ENCODE measurements around the gene ADAMTS7.
"Not testable (repeated sequence)": the region's sequence is repeated elsewhere in the genome, so short reads cannot be mapped to it uniquely, and the experiment has no call there.

The ADAMTS7 gene

DNA sequence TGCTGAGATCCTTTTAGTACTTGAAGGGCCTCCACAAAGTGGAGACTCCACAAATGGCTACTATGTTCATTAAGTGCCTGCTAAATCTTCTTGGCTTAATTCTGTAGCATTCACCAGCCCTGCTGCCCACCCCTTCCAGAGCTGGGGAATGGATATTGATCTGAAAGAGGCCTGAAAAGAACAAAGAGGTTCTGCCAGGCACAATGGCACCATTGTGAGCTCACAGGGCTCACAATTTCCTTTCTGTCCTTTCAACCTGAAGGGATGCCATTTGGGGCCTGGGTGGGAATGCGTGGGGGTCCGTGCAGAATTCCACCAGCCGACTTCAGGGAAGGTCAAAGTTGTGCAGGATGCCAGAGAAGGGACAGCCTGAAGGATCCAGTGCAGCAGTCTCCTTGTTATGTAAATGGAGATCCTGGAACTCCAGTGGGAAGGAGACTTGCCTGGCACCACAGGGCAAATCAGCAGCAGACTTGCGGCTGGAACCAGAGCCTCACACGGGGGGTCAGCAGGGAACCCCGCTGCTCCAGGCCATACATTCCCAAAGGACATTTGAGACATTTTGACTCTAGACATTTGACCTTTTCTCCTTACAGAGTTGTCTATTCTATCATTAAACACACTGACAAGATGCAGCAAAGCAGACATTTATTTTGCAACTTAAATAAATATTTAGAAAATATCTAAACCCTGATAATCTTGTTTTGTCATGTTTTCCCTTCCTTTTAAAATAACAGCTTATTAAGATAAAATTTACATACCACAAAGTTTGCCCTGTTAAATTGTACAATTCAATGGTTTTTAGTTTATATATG is 39.9 kb upstream of the ADAMTS7 start:
- TF ChIP-seq, protein P1, sequence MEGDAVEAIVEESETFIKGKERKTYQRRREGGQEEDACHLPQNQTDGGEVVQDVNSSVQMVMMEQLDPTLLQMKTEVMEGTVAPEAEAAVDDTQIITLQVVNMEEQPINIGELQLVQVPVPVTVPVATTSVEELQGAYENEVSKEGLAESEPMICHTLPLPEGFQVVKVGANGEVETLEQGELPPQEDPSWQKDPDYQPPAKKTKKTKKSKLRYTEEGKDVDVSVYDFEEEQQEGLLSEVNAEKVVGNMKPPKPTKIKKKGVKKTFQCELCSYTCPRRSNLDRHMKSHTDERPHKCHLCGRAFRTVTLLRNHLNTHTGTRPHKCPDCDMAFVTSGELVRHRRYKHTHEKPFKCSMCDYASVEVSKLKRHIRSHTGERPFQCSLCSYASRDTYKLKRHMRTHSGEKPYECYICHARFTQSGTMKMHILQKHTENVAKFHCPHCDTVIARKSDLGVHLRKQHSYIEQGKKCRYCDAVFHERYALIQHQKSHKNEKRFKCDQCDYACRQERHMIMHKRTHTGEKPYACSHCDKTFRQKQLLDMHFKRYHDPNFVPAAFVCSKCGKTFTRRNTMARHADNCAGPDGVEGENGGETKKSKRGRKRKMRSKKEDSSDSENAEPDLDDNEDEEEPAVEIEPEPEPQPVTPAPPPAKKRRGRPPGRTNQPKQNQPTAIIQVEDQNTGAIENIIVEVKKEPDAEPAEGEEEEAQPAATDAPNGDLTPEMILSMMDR (IDR thresholded peaks at IDR 0.05; ENCODE audit: control extremely low read depth, extremely low read depth, low read depth, missing control alignments), result no peak
- DNase-seq (ENCODE audit: extremely low spot score), result no peak
- ChIA-PET POLR2A (no interaction called here), CTCF (interaction anchor here (1.6 kb wide), 2 partner anchors 9 to 40 kb away, joined by 4 to 5 read pairs; partner anchors contain the start of gene ADAMTS7)

DNA sequence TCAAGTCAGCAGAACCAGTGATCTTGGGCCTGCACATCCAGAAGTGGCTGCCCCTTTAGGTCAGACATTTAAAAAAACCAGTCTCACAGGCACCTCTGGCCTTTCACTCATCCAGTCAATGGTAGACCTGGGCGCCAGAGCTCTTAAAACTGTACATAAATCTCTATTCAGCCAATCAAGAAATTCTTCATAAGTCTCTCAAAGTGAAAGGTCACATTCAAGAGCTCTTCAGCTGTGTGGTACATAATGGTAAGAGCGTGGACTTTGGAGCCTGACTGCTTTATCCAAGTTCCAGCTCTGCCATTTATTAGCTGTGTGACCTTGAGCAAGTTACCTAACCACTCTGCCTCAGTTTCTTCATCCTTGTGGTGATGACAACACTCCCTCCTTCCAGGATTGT is 39.1 kb upstream of the ADAMTS7 start:
- TF ChIP-seq, protein P1 (IDR thresholded peaks at IDR 0.05; ENCODE audit: control extremely low read depth, extremely low read depth, low read depth, missing control alignments), result no peak
- ChIA-PET CTCF (interaction anchor here (1.6 kb wide), 2 partner anchors 9 to 39 kb away, joined by 4 to 5 read pairs; partner anchors contain the start of gene ADAMTS7), POLR2A (no interaction called here)
- no peak for DNase-seq (ENCODE audit: extremely low spot score)

DNA sequence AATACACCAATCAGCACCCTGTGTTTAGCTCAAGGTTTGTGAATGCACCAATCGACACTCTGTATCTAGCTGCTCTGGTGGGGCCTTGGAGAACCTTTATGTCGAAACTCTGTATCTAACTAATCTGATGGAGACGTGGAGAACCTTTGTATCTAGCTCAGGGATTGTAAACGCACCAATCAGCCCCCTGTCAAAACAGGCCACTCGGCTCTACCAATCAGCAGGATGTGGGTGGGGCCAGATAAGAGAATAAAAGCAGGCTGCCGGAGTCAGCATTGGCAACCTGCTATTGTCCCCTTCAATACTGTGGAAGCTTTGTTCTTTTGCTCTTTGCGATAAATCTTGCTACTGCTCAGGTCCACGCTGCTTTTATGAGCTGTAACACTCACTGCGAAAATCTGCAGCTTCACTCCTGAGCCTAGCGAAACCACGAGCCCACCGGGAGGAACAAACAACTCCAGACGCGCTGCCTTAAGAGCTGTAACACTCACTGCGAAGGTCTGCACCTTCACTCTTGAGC is 36.2 kb upstream of the ADAMTS7 start:
- CTCF ChIA-PET, result interaction anchor here (1.2 to 2.9 kb wide), 4 partner anchors 9 to 337 kb away, joined by 3 to 7 read pairs (median 4); no protein-coding TSS in a partner anchor

DNA sequence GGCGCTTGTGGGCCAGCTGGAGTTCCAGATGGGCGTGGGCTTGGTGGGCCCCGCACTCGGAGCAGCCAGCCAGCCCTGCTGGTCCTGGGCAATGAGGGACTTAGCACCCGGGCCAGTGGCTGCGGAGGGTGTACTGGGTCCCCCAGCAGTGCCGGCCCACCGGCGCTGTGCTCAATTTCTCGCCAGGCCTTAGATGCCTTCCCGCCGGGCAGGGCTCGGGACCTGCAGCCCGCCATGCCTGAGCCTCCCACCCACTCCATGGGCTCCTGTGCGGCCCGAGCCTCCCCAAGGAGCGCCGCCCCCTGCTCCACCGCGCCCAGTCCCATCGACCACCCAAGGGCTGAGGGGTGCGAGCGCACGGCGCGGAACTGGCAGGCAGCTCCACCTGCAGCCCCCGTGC is 35.6 kb upstream of the ADAMTS7 start:
- POLR2A ChIA-PET; DNase-seq (ENCODE audit: extremely low spot score): not testable (repeated sequence)
- CTCF ChIA-PET, result interaction anchor here (1.6 to 2.9 kb wide), 2 partner anchors 12 to 26 kb away, joined by 4 to 7 read pairs; partner anchors contain the start of gene MORF4L1

More for the DNA sequence above, 36.2 kb upstream of the ADAMTS7 start:
- DNase-seq (ENCODE audit: extremely low spot score); POLR2A ChIA-PET: not testable (repeated sequence)

DNA sequence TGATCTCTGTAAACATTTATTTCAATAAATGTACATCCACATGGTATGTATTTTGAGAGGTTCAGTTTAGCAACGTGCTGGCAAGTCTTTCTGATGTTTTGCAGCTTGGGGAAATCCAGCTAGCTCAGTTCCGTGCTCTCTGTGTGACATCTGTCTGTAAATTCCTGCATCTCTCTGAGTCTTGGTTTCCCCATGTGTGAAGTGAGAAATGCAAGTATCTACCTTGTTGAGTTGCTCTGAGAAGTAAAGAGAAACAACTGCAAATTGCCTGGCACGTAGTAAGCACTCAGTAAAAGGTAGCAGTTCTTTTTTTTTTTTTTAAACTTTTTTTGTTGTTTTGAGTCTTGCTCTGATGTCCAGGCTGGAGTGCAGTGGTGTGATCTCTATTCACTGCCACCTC is 31.3 kb upstream of the ADAMTS7 start:
- TF ChIP-seq, protein P1 (IDR thresholded peaks at IDR 0.05; ENCODE audit: control extremely low read depth, extremely low read depth, low read depth, missing control alignments), result no peak
- ChIA-PET CTCF (interaction anchor here (0.9 to 1.9 kb wide), 5 partner anchors 9 to 35 kb away, joined by 3 to 6 read pairs (median 5); no protein-coding TSS in a partner anchor), POLR2A (no interaction called here)
- peak; percentile 50 for DNase-seq (ENCODE audit: extremely low spot score)

DNA sequence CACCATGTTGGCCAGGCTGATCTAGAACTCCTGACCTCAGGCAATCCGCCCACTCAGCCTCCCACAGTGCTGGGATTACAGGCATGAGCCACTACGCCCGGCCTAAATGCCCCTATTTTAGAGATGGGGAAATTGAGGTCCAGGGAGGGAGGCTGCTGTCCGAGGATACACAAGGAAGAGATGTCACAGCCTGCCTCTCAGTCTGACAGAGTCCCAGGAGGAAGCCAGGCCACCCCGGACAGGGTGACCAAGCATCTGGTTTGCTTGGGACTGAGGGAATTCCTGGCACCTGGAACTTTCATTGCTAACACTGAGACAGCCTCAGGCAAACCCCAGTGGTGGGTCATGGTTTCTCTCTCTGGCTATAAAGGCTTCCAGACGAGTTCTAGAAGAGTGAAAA is 30.6 kb upstream of the ADAMTS7 start:
- DNase-seq (ENCODE audit: extremely low spot score), result no peak
- TF ChIP-seq, protein P1 (IDR thresholded peaks at IDR 0.05; ENCODE audit: control extremely low read depth, extremely low read depth, low read depth, missing control alignments), result no peak
- CTCF ChIA-PET, result interaction anchor here (1.7 to 1.9 kb wide), 2 partner anchors 8 to 11 kb away, joined by 5 read pairs; no protein-coding TSS in a partner anchor
- POLR2A ChIA-PET, result no interaction called here

DNA sequence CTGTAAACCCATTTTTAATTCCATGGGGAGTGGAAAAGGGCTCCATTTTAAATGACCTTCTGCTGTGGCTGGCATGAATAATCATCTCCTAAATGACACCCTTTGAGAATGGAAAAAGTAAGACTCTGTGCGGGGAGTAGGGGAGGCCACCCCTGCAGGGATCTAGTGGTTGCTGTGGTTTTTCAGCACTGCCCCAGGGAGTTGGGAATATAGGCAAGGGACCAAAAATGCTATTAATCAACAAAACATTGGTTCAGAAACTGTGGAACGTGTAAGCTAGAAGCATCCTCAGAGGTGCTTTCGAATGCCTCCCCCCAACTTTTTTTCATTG is 30.1 kb upstream of the ADAMTS7 start:
- ChIA-PET CTCF (interaction anchor here (1.7 kb wide), 1 partner anchor 11 kb away, joined by 5 read pairs; no protein-coding TSS in a partner anchor), POLR2A (no interaction called here)
- no peak for DNase-seq (ENCODE audit: extremely low spot score)
- TF ChIP-seq, protein P1 (IDR thresholded peaks at IDR 0.05; ENCODE audit: control extremely low read depth, extremely low read depth, low read depth, missing control alignments), result no peak

All from GM10248 (cell line).